ENCODE measurements around the gene RABL2B.

Gene RABL2B

GRCh38 chr22:50737728-50738648 is 45.4 kb downstream of the RABL2B start, which contains the start of gene ACR:
Gene ACR (plus strand): TSS chr22:50738204. CDS start chr22:50738236, 32 bp downstream.
- DNase-seq, result no peak

- no peak for DNase-seq
These were observed 47.8 kb downstream of the RABL2B start for GRCh38 chr22:50735739-50736030.

- DNase-seq, result no peak
These were observed 48.3 kb downstream of the RABL2B start for GRCh38 chr22:50734986-50735738.

GRCh38 chr22:50734343-50734771 is 49.1 kb downstream of the RABL2B start:
- DNase-seq, result no peak

GRCh38 chr22:50733521-50734342 is 49.7 kb downstream of the RABL2B start:
- DNase-seq, result no peak

GRCh38 chr22:50732681-50733080 is 50.8 kb downstream of the RABL2B start:
- DNase-seq, result no peak

- DNase-seq, result peak in 2 of 4 experiments; percentile 33 to 54
These were observed 51.4 kb downstream of the RABL2B start for GRCh38 chr22:50731811-50732624.

- no peak for DNase-seq
These were observed 52.3 kb downstream of the RABL2B start for GRCh38 chr22:50730941-50731661.

GRCh38 chr22:50730013-50730891 is 53.2 kb downstream of the RABL2B start:
- DNase-seq, result no peak

- DNase-seq, result no peak
These were observed 53.9 kb downstream of the RABL2B start for GRCh38 chr22:50729391-50730012.

GRCh38 chr22:50728523-50728931 is 54.9 kb downstream of the RABL2B start:
- DNase-seq, result no peak

- DNase-seq, result no peak
These were observed 55.5 kb downstream of the RABL2B start for GRCh38 chr22:50727678-50728522.

GRCh38 chr22:50726643-50727340 is 56.6 kb downstream of the RABL2B start:
- no peak for DNase-seq

- DNase-seq, result no peak
These were observed 57.8 kb downstream of the RABL2B start for GRCh38 chr22:50725597-50725996.

GRCh38 chr22:50724616-50725015 is 58.8 kb downstream of the RABL2B start:
- DNase-seq, result no peak

GRCh38 chr22:50723991-50724390 is 59.4 kb downstream of the RABL2B start:
- DNase-seq, result no peak

- DNase-seq, result no peak
These were observed 60.6 kb downstream of the RABL2B start for GRCh38 chr22:50722716-50723428.
